Thyroid gland (tissue), 4 donors: ENCODE measurements around the gene CGB7. TPM values are rescaled to one million over a fixed set of nuclear protein-coding genes. Genes with fewer than 3 reads are reported as not detected.

Experiments used
- DNase-seq, 2 donors: peaks; one replicate each; pipeline ENCODE4 v3.0.0-alpha.2; 2019
- H3K27ac ChIP-seq, 3 donors: fragments of 200-600 bp; sonication (generic); 1 replicate in 2 of 3; 2 replicates in 1 of 3; pipeline ENCODE4 v1.5.1; 2016 to 2019; ENCODE audit warnings: mild to moderate bottlenecking in 1 of 3, moderate library complexity in 1 of 3
- H3K27me3 ChIP-seq: fragments of 200-600 bp; sonication (generic); one replicate; pipeline ENCODE4 v1.5.1; 2019
- H3K36me3 ChIP-seq, 2 donors: fragments of 200-600 bp; sonication (generic); one replicate each; pipeline ENCODE4 v1.5.1; 2016 to 2019
- H3K4me1 ChIP-seq, 2 donors: fragments of 200-600 bp; sonication (generic); one replicate each; pipeline ENCODE4 v1.5.1; 2017 to 2019
- H3K4me3 ChIP-seq, 3 donors: fragments of 200-600 bp; sonication (generic); replicated peaks in 1 of 3; 1 replicate in 2 of 3; 2 replicates in 1 of 3; pipeline ENCODE4 v1.5.1; 2016; ENCODE audit warnings: mild to moderate bottlenecking in 1 of 3
- H3K9me3 ChIP-seq: fragments of 200-600 bp; sonication (generic); one replicate; pipeline ENCODE4 v1.5.1; 2017
- POLR2A ChIP-seq, 2 donors: fragments of 450-650 bp; IDR thresholded peaks; one replicate each; pipeline ENCODE4 v1.6.1; 2017; ENCODE audit warnings: antibody characterized with exemption in 2 of 2, mild to moderate bottlenecking in 2 of 2, moderate library complexity in 1 of 2
- WGBS, 2 donors: methylation state at CpG; one replicate each; pipeline ENCODE4 v1.1.5; 2017; 5-methylcytosine and 5-hydroxymethylcytosine counted together
- intact Hi-C: fragments of 100-400 bp; cut with DNase I; formaldehyde crosslinking; loops from one replicate; pipeline ENCODE4 v1.15.1; 2023
- total RNA-seq, 4 donors: library from RNA; depleted of rRNA; stranded (reverse); fragments of >200 nt; gene quantifications; one replicate each; pipeline ENCODE4 v1.2.3, GENCODE V29; 2016
- TF ChIP-seq, protein P1 (sequence below), 6 experiments: fragments of 200-600 bp in 3 of 6; fragments of 450-650 bp in 3 of 6; sonication (generic) in 3 of 6; IDR thresholded peaks; one replicate each; pipeline ENCODE4 v1.5.1; 2016 to 2019; ENCODE audit warnings: antibody characterized with exemption in 6 of 6, mild to moderate bottlenecking in 2 of 6, inconsistent platforms in 1 of 6, moderate library complexity in 1 of 6

The CGB7 gene
- total RNA-seq, 4 donors from 2014 or later: not detected

DNA sequence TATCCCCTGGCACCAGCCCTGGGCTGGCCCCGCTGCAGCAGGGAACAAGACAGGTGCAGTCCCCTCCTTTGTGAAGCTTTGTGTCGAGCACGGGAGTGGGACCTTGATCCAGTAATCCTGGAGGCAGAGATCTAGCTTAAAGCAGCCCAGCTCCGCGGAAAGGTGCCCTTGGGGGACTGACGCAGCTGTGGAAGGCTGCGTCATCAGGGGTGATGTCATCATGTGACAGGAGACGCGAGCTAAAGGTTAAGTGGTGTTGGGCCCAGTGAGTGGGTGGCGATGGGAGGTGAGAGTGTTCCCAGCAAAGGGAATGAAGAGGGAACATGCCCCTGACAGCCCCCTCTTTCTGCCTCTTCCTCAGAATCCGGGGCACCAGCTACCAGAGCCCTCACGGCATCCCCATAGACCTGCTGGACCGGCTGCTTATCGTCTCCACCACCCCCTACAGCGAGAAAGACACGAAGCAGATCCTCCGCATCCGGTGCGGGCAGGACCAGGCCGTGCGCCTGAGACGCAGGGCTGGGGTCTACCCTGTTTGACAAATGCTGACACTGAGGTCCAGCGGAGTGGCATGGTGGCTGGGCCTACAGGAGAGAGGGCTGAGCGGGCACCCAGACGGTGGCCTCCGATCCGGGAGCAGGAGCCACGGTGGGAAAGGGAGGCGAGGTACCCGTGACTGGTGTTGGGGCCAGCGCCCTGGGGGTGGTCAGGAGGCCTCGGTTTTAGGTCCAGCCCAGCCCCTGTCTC, 43.3 kb downstream of the CGB7 start:
- no peak for DNase-seq
- Histone ChIP-seq H3K4me3 (no peak overlapping the region), H3K4me1 (peaks cover 16 to 19% of the 10 kb centered on the region in 2 donors), H3K27ac (no peak overlapping the region), H3K9me3 (no peaks in the 10 kb centered on the region), H3K36me3 (peaks cover 25 to 34% of the 10 kb centered on the region in 2 donors), H3K27me3 (no peaks in the 10 kb centered on the region)
- intact Hi-C loops: no loop called here
- 94% methylated on average over 31 to 32 of the region's 32 CpGs for WGBS, 2 donors
- TF ChIP-seq, protein P1, sequence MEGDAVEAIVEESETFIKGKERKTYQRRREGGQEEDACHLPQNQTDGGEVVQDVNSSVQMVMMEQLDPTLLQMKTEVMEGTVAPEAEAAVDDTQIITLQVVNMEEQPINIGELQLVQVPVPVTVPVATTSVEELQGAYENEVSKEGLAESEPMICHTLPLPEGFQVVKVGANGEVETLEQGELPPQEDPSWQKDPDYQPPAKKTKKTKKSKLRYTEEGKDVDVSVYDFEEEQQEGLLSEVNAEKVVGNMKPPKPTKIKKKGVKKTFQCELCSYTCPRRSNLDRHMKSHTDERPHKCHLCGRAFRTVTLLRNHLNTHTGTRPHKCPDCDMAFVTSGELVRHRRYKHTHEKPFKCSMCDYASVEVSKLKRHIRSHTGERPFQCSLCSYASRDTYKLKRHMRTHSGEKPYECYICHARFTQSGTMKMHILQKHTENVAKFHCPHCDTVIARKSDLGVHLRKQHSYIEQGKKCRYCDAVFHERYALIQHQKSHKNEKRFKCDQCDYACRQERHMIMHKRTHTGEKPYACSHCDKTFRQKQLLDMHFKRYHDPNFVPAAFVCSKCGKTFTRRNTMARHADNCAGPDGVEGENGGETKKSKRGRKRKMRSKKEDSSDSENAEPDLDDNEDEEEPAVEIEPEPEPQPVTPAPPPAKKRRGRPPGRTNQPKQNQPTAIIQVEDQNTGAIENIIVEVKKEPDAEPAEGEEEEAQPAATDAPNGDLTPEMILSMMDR (IDR thresholded peaks at IDR 0.05): no peak
- no peak for TF ChIP-seq POLR2A (IDR thresholded peaks at IDR 0.05)

DNA sequence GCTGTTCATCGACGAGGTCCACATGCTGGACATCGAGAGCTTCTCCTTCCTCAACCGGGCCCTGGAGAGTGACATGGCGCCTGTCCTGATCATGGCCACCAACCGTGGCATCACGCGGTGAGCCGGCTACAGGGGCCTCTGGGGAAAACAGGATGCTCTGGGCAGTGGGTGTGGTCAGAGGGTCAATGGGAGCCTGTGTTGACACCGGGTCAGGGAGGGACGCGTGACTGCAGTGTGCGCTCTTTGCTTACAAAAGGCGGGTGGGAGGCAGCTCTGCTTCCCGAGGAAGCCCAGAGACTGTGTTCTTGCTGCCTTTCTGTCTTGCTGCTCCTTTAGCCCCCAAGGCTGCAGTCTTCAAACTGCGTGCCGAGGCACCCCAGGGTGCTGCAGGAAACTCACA, 46.4 kb downstream of the CGB7 start:
- Histone ChIP-seq H3K9me3 (no peaks in the 10 kb centered on the region), H3K27me3 (no peaks in the 10 kb centered on the region), H3K36me3 (peaks cover 39 to 47% of the 10 kb centered on the region in 2 donors), H3K4me3 (no peak overlapping the region), H3K4me1 (no peaks in the 10 kb centered on the region), H3K27ac (no peak overlapping the region)
- intact Hi-C loops: no loop called here
- 90 to 95% methylated on average over 10 to 17 of the region's 17 CpGs for WGBS, 2 donors
- TF ChIP-seq POLR2A (IDR thresholded peaks at IDR 0.05): no peak
- TF ChIP-seq, protein P1 (IDR thresholded peaks at IDR 0.05): no peak
- DNase-seq: no peak

DNA sequence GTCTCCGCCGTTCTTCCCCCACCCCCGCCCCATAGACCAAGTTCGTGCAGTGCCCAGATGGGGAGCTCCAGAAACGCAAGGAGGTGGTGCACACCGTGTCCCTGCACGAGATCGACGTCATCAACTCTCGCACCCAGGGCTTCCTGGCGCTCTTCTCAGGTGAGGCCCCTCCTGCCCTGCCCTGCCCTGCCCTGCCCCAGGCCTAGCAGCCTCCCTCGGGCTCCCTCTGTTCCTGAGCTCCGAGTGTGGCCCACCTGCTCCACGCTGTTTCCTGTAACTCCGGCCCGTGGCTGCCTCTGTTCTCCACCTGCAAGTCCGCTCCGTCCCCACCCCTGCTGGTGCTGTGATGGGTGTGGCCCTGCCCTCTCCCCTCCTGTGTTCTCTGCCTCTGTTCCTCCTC, 47.1 kb downstream of the CGB7 start:
- Histone ChIP-seq H3K27ac (no peak overlapping the region), H3K27me3 (no peaks in the 10 kb centered on the region), H3K9me3 (no peaks in the 10 kb centered on the region), H3K4me1 (no peaks in the 10 kb centered on the region), H3K4me3 (no peak overlapping the region), H3K36me3 (peaks cover 45 to 55% of the 10 kb centered on the region in 2 donors)
- TF ChIP-seq POLR2A (IDR thresholded peaks at IDR 0.05): no peak
- WGBS, 2 donors: 91 to 95% methylated on average over 16 to 18 of the region's 18 CpGs
- no peak for DNase-seq
- intact Hi-C loops: no loop called here

DNA sequence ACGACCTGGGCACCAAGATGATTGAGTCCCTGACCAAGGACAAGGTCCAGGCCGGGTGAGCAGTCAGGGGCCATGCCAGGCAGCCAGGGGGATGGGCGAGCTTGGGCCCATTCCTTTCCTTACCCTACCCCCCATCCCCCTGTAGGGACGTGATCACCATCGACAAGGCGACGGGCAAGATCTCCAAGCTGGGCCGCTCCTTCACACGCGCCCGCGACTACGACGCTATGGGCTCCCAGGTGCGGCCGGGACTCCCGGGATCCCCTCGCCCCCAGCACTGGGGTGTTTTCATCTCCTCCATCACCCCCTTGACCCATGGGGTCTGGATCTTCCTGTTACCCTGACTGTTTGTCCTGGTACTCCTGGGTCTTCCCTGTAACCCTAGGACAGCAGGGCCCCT, 47.7 kb downstream of the CGB7 start:
- H3K9me3 ChIP-seq: no peaks in the 10 kb centered on the region
- DNase-seq: no peak
- no peaks in the 10 kb centered on the region for H3K27me3 ChIP-seq
- H3K27ac ChIP-seq: no peak overlapping the region
- H3K4me1 ChIP-seq: no peaks in the 10 kb centered on the region
- intact Hi-C loops: no loop called here
- TF ChIP-seq, protein P1 (IDR thresholded peaks at IDR 0.05): no peak
- no peak for TF ChIP-seq POLR2A (IDR thresholded peaks at IDR 0.05)
- WGBS, 2 donors: 96 to 97% methylated on average over 16 to 18 of the region's 18 CpGs
- peaks cover 51 to 60% of the 10 kb centered on the region in 2 donors for H3K36me3 ChIP-seq
- no peak overlapping the region for H3K4me3 ChIP-seq

DNA sequence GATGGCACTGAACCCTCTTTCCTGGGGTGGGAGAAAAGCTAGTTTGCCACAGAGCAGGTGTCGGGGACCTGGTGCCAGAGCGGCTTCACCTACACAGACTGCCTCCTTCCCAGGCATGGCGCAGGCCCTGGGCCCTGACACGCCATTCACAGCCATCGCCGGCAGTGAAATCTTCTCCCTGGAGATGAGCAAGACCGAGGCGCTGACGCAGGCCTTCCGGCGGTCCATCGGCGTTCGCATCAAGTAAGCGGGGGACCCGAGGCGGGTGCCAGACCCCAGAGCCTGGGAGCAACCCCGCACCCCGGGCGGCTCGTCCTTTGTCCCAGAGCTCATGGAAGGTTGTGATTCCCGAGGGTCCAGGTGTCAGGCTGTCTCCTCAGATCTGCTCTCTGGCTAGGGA, 50.6 kb downstream of the CGB7 start:
- TF ChIP-seq, protein P1 (IDR thresholded peaks at IDR 0.05): no peak
- TF ChIP-seq POLR2A (IDR thresholded peaks at IDR 0.05): no peak
- no peak for DNase-seq
- Histone ChIP-seq H3K27ac (no peak overlapping the region), H3K4me1 (no peaks in the 10 kb centered on the region), H3K9me3 (no peaks in the 10 kb centered on the region), H3K36me3 (peaks cover 57 to 61% of the 10 kb centered on the region in 2 donors), H3K27me3 (no peaks in the 10 kb centered on the region), H3K4me3 (no peak overlapping the region)
- WGBS, 2 donors: 94 to 95% methylated on average over 7 to 22 of the region's 22 CpGs
- intact Hi-C loops: no loop called here
